Endothelial cell of umbilical vein (primary cell): Measurements from ENCODE around the gene FBXW7. TPM values are rescaled to one million over a fixed set of nuclear protein-coding genes. Genes with fewer than 3 reads are reported as not detected.

Source experiments
- BruUV-seq: library from RNA; stranded (reverse); fragments of 400-500 nt; replicated peaks from 2 replicates; lab custom pipeline; 2021; lab: Mats Ljungman, UMichigan
- CTCF ChIA-PET: fragments of 300-600, 350-600 bp; sonication (Branson Sonifier 250); formaldehyde crosslinking; loops from one replicate; lab custom pipeline; 2021; ENCODE audit warnings: antibody characterized with exemption, inconsistent platforms; lab: Charles Lee
- POLR2A ChIA-PET: fragments of 300-600, 350-600 bp; sonication (Branson Sonifier 250); formaldehyde crosslinking; loops from one replicate; lab custom pipeline; 2021; ENCODE audit warnings: antibody characterized with exemption, inconsistent platforms; lab: Charles Lee
- DNase-seq: peaks from one replicate; pipeline ENCODE4 v3.0.0-alpha.2; 2011; ENCODE audit warnings: low read depth, low spot score
- FAIRE-seq: peaks from 2 replicates; lab custom pipeline; 2011; peaks lifted over from hg19 to GRCh38; lab: Jason Lieb, UNC
- H2AFZ ChIP-seq: 2 replicates; pipeline ENCODE4 v1.6.0; 2012; ENCODE audit warnings: low read depth, low read length, control low read depth, inconsistent platforms
- H3K27ac ChIP-seq: 2 replicates; pipeline ENCODE4 v1.5.1; 2011; ENCODE audit warnings: low read depth, mild to moderate bottlenecking, control low read depth, low read length, moderate library complexity; ENCODE audit not compliant: insufficient read depth
- H3K27me3 ChIP-seq, 2 experiments: 2 replicates each; pipeline versions ENCODE4 v1.6.0 to v1.6.1; 2011; ENCODE audit warnings: low read length in 2 of 2, mixed read lengths in 1 of 2; ENCODE audit not compliant: control insufficient read depth in 2 of 2, insufficient read depth in 2 of 2
- H3K36me3 ChIP-seq, 2 experiments: 2 replicates in 1 of 2; 3 replicates in 1 of 2; pipeline ENCODE4 v1.5.1; 2011; ENCODE audit warnings: low read length in 2 of 2, mild to moderate bottlenecking in 1 of 2, moderate library complexity in 1 of 2; ENCODE audit not compliant: control insufficient read depth in 2 of 2, insufficient read depth in 2 of 2; ENCODE audit errors: extremely low read depth in 1 of 2
- H3K4me1 ChIP-seq: 3 replicates; pipeline ENCODE4 v1.5.1; 2011; ENCODE audit warnings: mild to moderate bottlenecking, low read length; ENCODE audit not compliant: control insufficient read depth, insufficient read depth; ENCODE audit errors: extremely low read depth
- H3K4me2 ChIP-seq: 2 replicates; pipeline ENCODE4 v1.6.1; 2011; ENCODE audit warnings: low read length, control low read depth, mixed read lengths; ENCODE audit not compliant: insufficient read depth
- H3K4me3 ChIP-seq, 3 experiments: fragments of 200-600 bp in 1 of 3; sonication (generic), shearing (Covaris generic) in 1 of 3; replicated peaks in 1 of 3; 2 replicates each; pipeline ENCODE4 v1.5.1; 2011 to 2016; ENCODE audit warnings: control low read depth in 3 of 3, low read length in 3 of 3, mild to moderate bottlenecking in 2 of 3, inconsistent platforms in 1 of 3, low read depth in 1 of 3, moderate library complexity in 1 of 3; ENCODE audit not compliant: insufficient read depth in 1 of 3
- H3K79me2 ChIP-seq: 2 replicates; pipeline ENCODE4 v1.6.0; 2012; ENCODE audit warnings: low read length, inconsistent platforms; ENCODE audit not compliant: control insufficient read depth, insufficient read depth
- H3K9ac ChIP-seq: replicated peaks from 2 replicates; pipeline ENCODE3; 2011; ENCODE audit warnings: low read length, control low read depth; ENCODE audit not compliant: insufficient read depth; ENCODE audit errors: extremely low read depth
- H3K9me1 ChIP-seq: replicated peaks from 3 replicates; pipeline ENCODE4 v1.6.0; 2011; ENCODE audit warnings: mild to moderate bottlenecking, low read length; ENCODE audit not compliant: control insufficient read depth, insufficient read depth; ENCODE audit errors: extremely low read depth
- H3K9me3 ChIP-seq: replicated peaks from 2 replicates; pipeline ENCODE4 v1.5.1; 2012; ENCODE audit warnings: low read length, inconsistent platforms; ENCODE audit not compliant: control insufficient read depth, insufficient read depth
- H4K20me1 ChIP-seq: replicated peaks from 2 replicates; pipeline ENCODE3; 2011; ENCODE audit warnings: mild to moderate bottlenecking, low read length; ENCODE audit not compliant: control insufficient read depth, insufficient read depth; ENCODE audit errors: extremely low read depth
- CTCF ChIP-seq, 2 donors: IDR thresholded peaks; 1 replicate in 1 of 2; 2 replicates in 1 of 2; pipeline ENCODE4 v1.5.1; 2011; ENCODE audit warnings: low read length in 2 of 2, mild to moderate bottlenecking in 2 of 2, moderate library complexity in 2 of 2, control low read depth in 1 of 2, inconsistent platforms in 1 of 2, low read depth in 1 of 2; ENCODE audit not compliant: insufficient read depth in 1 of 2; ENCODE audit errors: extremely low read depth in 1 of 2
- EZH2 ChIP-seq: IDR thresholded peaks from 2 replicates; pipeline ENCODE4 v1.6.1; 2012; ENCODE audit warnings: borderline replicate concordance, low read depth, mild to moderate bottlenecking, moderate library complexity, low read length, inconsistent platforms; ENCODE audit not compliant: severe bottlenecking
- FOS ChIP-seq: IDR thresholded peaks from 2 replicates; pipeline ENCODE4 v1.6.1; 2011; ENCODE audit warnings: mild to moderate bottlenecking, low read length, moderate library complexity, borderline replicate concordance; ENCODE audit not compliant: insufficient read depth
- GATA2 ChIP-seq: IDR thresholded peaks from 2 replicates; pipeline ENCODE4 v1.7.0; 2011; ENCODE audit warnings: low read depth, mild to moderate bottlenecking, moderate library complexity, mixed read lengths, low read length; ENCODE audit not compliant: insufficient read length, insufficient read depth
- JUN ChIP-seq: IDR thresholded peaks from 2 replicates; pipeline ENCODE4 v1.6.1; 2011; ENCODE audit warnings: borderline replicate concordance, low read depth; ENCODE audit not compliant: insufficient read length, insufficient read depth
- MAX ChIP-seq: IDR thresholded peaks from 2 replicates; pipeline ENCODE4 v1.6.1; 2011; ENCODE audit not compliant: insufficient read depth, insufficient read length
- MYC ChIP-seq: IDR thresholded peaks from one replicate; pipeline ENCODE4 v1.6.1; 2011; ENCODE audit warnings: mild to moderate bottlenecking, low read depth, low read length
- POLR2A ChIP-seq: IDR thresholded peaks from 2 replicates; pipeline ENCODE4 v1.6.1; 2012; ENCODE audit warnings: low read depth, mild to moderate bottlenecking, control low read depth, low read length
- POLR2AphosphoS5 ChIP-seq: IDR thresholded peaks from 2 replicates; pipeline ENCODE4 v1.6.1; 2012; ENCODE audit warnings: low read depth, mild to moderate bottlenecking, control low read depth, low read length, moderate library complexity; ENCODE audit not compliant: insufficient read depth
- dilution Hi-C: fragments of 300-500 bp; cut with MboI; formaldehyde crosslinking; loops from one replicate; pipeline ENCODE4 v1.15.0; 2019; ENCODE audit warnings: low sequenced_read_pairs; ENCODE audit not compliant: extremely low pct_ligation_motif_present
- intact Hi-C: fragments of 100-400 bp; cut with micrococcal nuclease; formaldehyde crosslinking; loops from one replicate; pipeline ENCODE4 v1.10.0; 2022
- polyA plus RNA-seq, 4 experiments: library from polyadenylated mRNA; depleted of rRNA in 3 of 4; stranded (reverse) in 3 of 4; unstranded in 1 of 4; fragments of >200 nt; gene quantifications; 2 replicates each; pipeline versions ENCODE4 v1.2.1 to v1.2.3, GENCODE V29; 2011 to 2012; ENCODE audit warnings: missing spikeins in 1 of 4
- total RNA-seq: library from RNA; stranded (reverse); gene quantifications from 2 replicates; pipeline ENCODE4 v1.2.3, GENCODE V29; 2021

The FBXW7 gene
- total and polyA plus RNA-seq, 2 donors (not counting 3 experiments of a cell fraction or from before 2014, with no cell fraction given): 7.0 to 28.1 TPM

GRCh38 chr4:152309418-152309817 is 226.5 kb downstream of the FBXW7 start:
- CTCF ChIA-PET: no interaction called here
- Histone ChIP-seq H3K4me3 (no peak overlapping the region), H3K27me3 (no peaks in the 10 kb centered on the region), H3K4me1 (no peaks in the 10 kb centered on the region), H3K79me2 (no peaks in the 10 kb centered on the region), H3K4me2 (no peak overlapping the region), H3K9me1 (no peaks in the 10 kb centered on the region), H3K9me3 (no peaks in the 10 kb centered on the region), H2AFZ (no peak overlapping the region), H3K9ac (no peak overlapping the region), H3K27ac (no peak overlapping the region), H3K36me3 (no peaks in the 10 kb centered on the region), H4K20me1 (no peaks in the 10 kb centered on the region)
- no peak for FAIRE-seq
- no peak for DNase-seq
- dilution Hi-C loops: no loop called here
- POLR2A ChIA-PET: no interaction called here
- TF ChIP-seq GATA2: no peak
- TF ChIP-seq MAX: no peak
- TF ChIP-seq POLR2AphosphoS5: no peak
- TF ChIP-seq MYC: no peak
- TF ChIP-seq JUN: no peak
- TF ChIP-seq FOS: no peak
- TF ChIP-seq EZH2: no peak
- no peak for TF ChIP-seq CTCF (IDR thresholded peaks at IDR 0.05; ENCODE audit: extremely low read depth in 1 of 2, insufficient read depth in 1 of 2, low read depth in 1 of 2, low read length in 2 of 2)
- TF ChIP-seq POLR2A: no peak
- BruUV-seq: no TSS peak
- intact Hi-C loops: no loop called here
